Lung (tissue), 12 donors: ENCODE data around the gene SEPTIN6. TPM values are rescaled to one million over a fixed set of nuclear protein-coding genes. Genes with fewer than 3 reads are reported as not detected.

Experiments
- ATAC-seq: fragments of 200-7000 bp; cut with Tn5 transposase; one replicate; pipeline ENCODE4 v1.9.1; 2020; ENCODE audit warnings: moderate number of reproducible peaks; ENCODE audit not compliant: insufficient read depth, low FRiP score
- DNase-seq, 3 donors: peaks; one replicate each; pipeline ENCODE4 v3.0.0-alpha.2; 2013 to 2017
- H3K27ac ChIP-seq, 2 donors: one replicate each; pipeline ENCODE4 v1.5.1; 2013; ENCODE audit warnings: mild to moderate bottlenecking in 2 of 2, moderate library complexity in 2 of 2, control low read depth in 1 of 2, inconsistent platforms in 1 of 2, low read depth in 1 of 2, low read length in 1 of 2
- H3K27me3 ChIP-seq, 3 donors: one replicate each; pipeline ENCODE4 v1.5.1; 2013; ENCODE audit warnings: low read length in 2 of 3; ENCODE audit not compliant: control insufficient read depth in 3 of 3, insufficient read depth in 3 of 3
- H3K36me3 ChIP-seq, 4 donors: one replicate each; pipeline ENCODE4 v1.5.1; 2013; ENCODE audit warnings: low read length in 4 of 4, mild to moderate bottlenecking in 1 of 4, moderate library complexity in 1 of 4; ENCODE audit not compliant: control insufficient read depth in 4 of 4, insufficient read depth in 4 of 4
- H3K4me1 ChIP-seq, 5 donors: one replicate each; pipeline ENCODE4 v1.5.1; 2013; ENCODE audit warnings: low read length in 5 of 5, mild to moderate bottlenecking in 2 of 5, moderate library complexity in 1 of 5; ENCODE audit not compliant: control insufficient read depth in 5 of 5, insufficient read depth in 5 of 5
- H3K4me3 ChIP-seq: one replicate; pipeline ENCODE4 v1.5.1; 2013; ENCODE audit warnings: mild to moderate bottlenecking, control low read depth, moderate library complexity
- H3K9ac ChIP-seq, 2 donors: one replicate each; pipeline ENCODE4 v1.5.1; 2013; ENCODE audit warnings: low read length in 2 of 2, control low read depth in 1 of 2; ENCODE audit not compliant: insufficient read depth in 1 of 2
- H3K9me3 ChIP-seq, 4 donors: one replicate each; pipeline ENCODE4 v1.5.1; 2013; ENCODE audit warnings: low read length in 3 of 4, mild to moderate bottlenecking in 1 of 4, moderate library complexity in 1 of 4; ENCODE audit not compliant: control insufficient read depth in 4 of 4, insufficient read depth in 3 of 4
- CTCF ChIP-seq: IDR thresholded peaks from 2 replicates; pipeline ENCODE4 v1.5.1; 2012; ENCODE audit warnings: mild to moderate bottlenecking; ENCODE audit errors: control extremely low read depth, extremely low read depth
- WGBS, 2 donors: extraction: QIAGEN DNeasy Blood & Tissue Kit; methylation state at CpG; one replicate each; pipeline ENCODE4 v1.1.7; 2013; 5-methylcytosine and 5-hydroxymethylcytosine counted together
- polyA plus RNA-seq, 2 donors: library from polyadenylated mRNA; stranded (reverse); fragments of 200-250 nt; gene quantifications; one replicate each; pipeline ENCODE4 v1.2.1, GENCODE V29; 2013
- total RNA-seq, 2 donors: library from RNA; depleted of rRNA in 1 of 2; stranded (reverse); fragments of >200 nt in 1 of 2; gene quantifications; one replicate each; pipeline ENCODE4 v1.2.1, GENCODE V29; 2014 to 2021
- donor health status: control.
- donor health status: control.
- donor health status: Bipolar disorder and iron deficiency.
- donor health status: healthy.
- donor health status: DM: yes; HTN: yes; CAD: no.

The SEPTIN6 gene
- total and polyA plus RNA-seq, 4 donors = 6.2 to 25.8 (median 17.6) TPM

- H3K36me3 ChIP-seq = peaks cover 0 to 3% (median 1%) of the 10 kb centered on the region in 4 donors
Measured at GRCh38 chrX:119647552-119648420, 45.2 kb downstream of the SEPTIN6 start.

GRCh38 chrX:119647089-119647488 is 45.9 kb downstream of the SEPTIN6 start:
- no peak overlapping the region for H3K4me3 ChIP-seq
- WGBS, 2 donors = 65 to 75% methylated on average over 2 of the region's 2 CpGs
- no peak for ATAC-seq
- no peaks in the 10 kb centered on the region for H3K4me1 ChIP-seq
- H3K9me3 ChIP-seq = no peaks in the 10 kb centered on the region
- DNase-seq = no peak
- H3K27me3 ChIP-seq = no peaks in the 10 kb centered on the region
- no peak overlapping the region for H3K27ac ChIP-seq
- H3K9ac ChIP-seq = no peak overlapping the region
- no peak for TF ChIP-seq CTCF
- H3K36me3 ChIP-seq = peaks cover 0 to 3% (median 1%) of the 10 kb centered on the region in 4 donors

More at GRCh38 chrX:119647552-119648420, 45.2 kb downstream of the SEPTIN6 start:
- no peak overlapping the region for H3K27ac ChIP-seq
- no peaks in the 10 kb centered on the region for H3K27me3 ChIP-seq
- no peaks in the 10 kb centered on the region for H3K9me3 ChIP-seq
- H3K9ac ChIP-seq = no peak overlapping the region
- TF ChIP-seq CTCF = no peak
- DNase-seq = no peak
- 84 to 93% methylated on average over 17 of the region's 17 CpGs for WGBS, 2 donors
- no peak for ATAC-seq
- H3K4me1 ChIP-seq = no peaks in the 10 kb centered on the region
- H3K4me3 ChIP-seq = no peak overlapping the region

GRCh38 chrX:119646515-119646914 is 46.5 kb downstream of the SEPTIN6 start:
- no peak overlapping the region for H3K9ac ChIP-seq
- H3K36me3 ChIP-seq = peaks cover 0 to 3% (median 1%) of the 10 kb centered on the region in 4 donors
- no peaks in the 10 kb centered on the region for H3K4me1 ChIP-seq
- H3K27me3 ChIP-seq = no peaks in the 10 kb centered on the region
- no peak overlapping the region for H3K27ac ChIP-seq
- DNase-seq (no peak), ATAC-seq (no peak)
- no peak overlapping the region for H3K4me3 ChIP-seq
- TF ChIP-seq CTCF = no peak
- whole genome bisulfite sequencing, 2 donors = 85 to 100% methylated on average over 4 of the region's 4 CpGs
- H3K9me3 ChIP-seq = no peaks in the 10 kb centered on the region
